ENCODE data around the gene SPINT2.
"Not testable (repeated sequence)": the region's sequence is repeated elsewhere in the genome, so short reads cannot be mapped to it uniquely, and the experiment has no call there.

Gene SPINT2

GRCh38 chr19:38227287-38228004, 36.9 kb upstream of the SPINT2 start:
- in situ Hi-C loops (cut with HindIII; ENCODE audit: low pct_ligation_motif_present, low sequenced_read_pairs) = no loop called here
- H3K27me3 ChIP-seq (replicated peaks) = no peaks in the 10 kb centered on the region
- H3K36me3 ChIP-seq (replicated peaks) = no peaks in the 10 kb centered on the region
- no peak for TF ChIP-seq CTCF (IDR thresholded peaks at IDR 0.05; ENCODE audit: low read depth, low read length, missing control alignments)
- no peak overlapping the region for H3K4me3 ChIP-seq (ENCODE audit: low read depth, low read length)
- no peak overlapping the region for H3K27ac ChIP-seq
- no peak for DNase-seq

GRCh38 chr19:38228005-38228377, 36.4 kb upstream of the SPINT2 start:
- Histone ChIP-seq H3K27ac (no peak overlapping the region), H3K4me3 (ENCODE audit: low read depth, low read length) (no peak overlapping the region), H3K27me3 (replicated peaks) (no peaks in the 10 kb centered on the region), H3K36me3 (replicated peaks) (no peaks in the 10 kb centered on the region)
- DNase-seq = no peak
- TF ChIP-seq CTCF (IDR thresholded peaks at IDR 0.05; ENCODE audit: low read depth, low read length, missing control alignments) = no peak
- in situ Hi-C loops (cut with HindIII; ENCODE audit: low pct_ligation_motif_present, low sequenced_read_pairs) = no loop called here

GRCh38 chr19:38228491-38229439, 35.6 kb upstream of the SPINT2 start:
- Histone ChIP-seq H3K27me3 (replicated peaks) (no peaks in the 10 kb centered on the region), H3K36me3 (replicated peaks) (no peaks in the 10 kb centered on the region), H3K27ac (no peak overlapping the region), H3K4me3 (ENCODE audit: low read depth, low read length) (peak overlapping the region; percentile 51)
- no peak for TF ChIP-seq CTCF (IDR thresholded peaks at IDR 0.05; ENCODE audit: low read depth, low read length, missing control alignments)
- in situ Hi-C loops (cut with HindIII; ENCODE audit: low pct_ligation_motif_present, low sequenced_read_pairs) = no loop called here
- no peak for DNase-seq

- DNase-seq = peak; percentile 60
- H3K27me3 ChIP-seq (replicated peaks) = no peaks in the 10 kb centered on the region
- peak overlapping the region; percentile 51 for H3K4me3 ChIP-seq (ENCODE audit: low read depth, low read length)
- in situ Hi-C loops (cut with HindIII; ENCODE audit: low pct_ligation_motif_present, low sequenced_read_pairs) = loop anchor here (5.0 kb wide), 1 partner anchor 88 kb away; the partner anchor contains the start of genes KCNK6 and YIF1B
- TF ChIP-seq CTCF (IDR thresholded peaks at IDR 0.05; ENCODE audit: low read depth, low read length, missing control alignments) = no peak
- no peaks in the 10 kb centered on the region for H3K36me3 ChIP-seq (replicated peaks)
- H3K27ac ChIP-seq = no peak overlapping the region
These were observed 34.7 kb upstream of the SPINT2 start for GRCh38 chr19:38229585-38230073.

GRCh38 chr19:38230506-38231133, 33.8 kb upstream of the SPINT2 start:
- not testable (repeated sequence) for H3K27me3 ChIP-seq (replicated peaks)

More at GRCh38 chr19:38230506-38231133, 33.8 kb upstream of the SPINT2 start:
- not testable (repeated sequence) for DNase-seq; H3K4me3 ChIP-seq (ENCODE audit: low read depth, low read length); H3K27ac ChIP-seq; H3K36me3 ChIP-seq (replicated peaks)
- in situ Hi-C loops (cut with HindIII; ENCODE audit: low pct_ligation_motif_present, low sequenced_read_pairs) = loop anchor here (5.0 kb wide), 1 partner anchor 87 kb away; the partner anchor contains the start of genes KCNK6 and YIF1B
